ENCODE data around the gene CRYGA.

Gene CRYGA, protein sequence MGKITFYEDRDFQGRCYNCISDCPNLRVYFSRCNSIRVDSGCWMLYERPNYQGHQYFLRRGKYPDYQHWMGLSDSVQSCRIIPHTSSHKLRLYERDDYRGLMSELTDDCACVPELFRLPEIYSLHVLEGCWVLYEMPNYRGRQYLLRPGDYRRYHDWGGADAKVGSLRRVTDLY

GRCh38 chr2:208163489-208163888 lies at the start of gene CRYGA:
Gene CRYGA (minus strand): TSS chr2:208163589. CDS start chr2:208163556, 33 bp downstream.
- no peak for DNase-seq (ENCODE audit: low read depth)

DNA sequence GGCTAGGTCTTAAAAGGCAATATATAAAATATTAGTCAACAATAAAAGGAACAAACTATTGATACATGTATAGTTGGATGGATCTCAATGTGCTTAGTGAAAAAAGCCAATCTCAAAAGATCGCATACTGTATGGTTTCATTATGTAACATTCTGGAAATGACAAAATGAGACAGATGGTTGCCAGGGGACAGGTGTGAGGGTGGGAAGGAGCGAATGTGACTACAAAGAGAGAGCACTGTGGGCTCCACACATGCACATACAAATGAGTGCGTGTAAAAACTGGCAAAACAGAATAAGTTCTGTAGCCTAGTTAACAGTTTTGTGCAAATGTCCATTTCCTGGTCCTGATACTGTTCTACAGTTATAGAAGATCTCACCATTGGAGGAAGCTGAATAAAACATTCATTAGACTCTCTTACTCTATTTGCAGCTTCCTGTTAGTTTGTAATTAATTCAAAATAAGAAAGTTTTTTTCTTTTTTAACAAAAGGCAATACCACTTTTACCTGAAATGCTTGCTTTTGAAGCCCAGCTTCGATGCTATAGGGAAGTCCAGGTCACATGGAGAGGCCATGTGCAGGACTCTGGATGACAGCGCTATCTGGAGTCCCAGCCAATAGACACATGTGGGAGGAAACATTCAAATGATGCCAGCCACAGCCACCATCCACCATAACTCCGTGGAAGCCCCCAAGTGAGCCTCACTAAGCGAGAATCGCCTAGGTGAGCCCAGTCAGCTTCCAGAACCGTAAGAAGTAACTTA lies 47.5 kb upstream of the CRYGA start:
- no peak for DNase-seq (ENCODE audit: low read depth)

- no peak for DNase-seq (ENCODE audit: low read depth)
Measured at GRCh38 chr2:208208335-208209085, 45.1 kb upstream of the CRYGA start.

- DNase-seq (ENCODE audit: low read depth), result no peak
Measured at GRCh38 chr2:208207769-208208168, 44.4 kb upstream of the CRYGA start.

GRCh38 chr2:208204166-208204565 lies 40.8 kb upstream of the CRYGA start:
- DNase-seq (ENCODE audit: low read depth), result no peak

DNA sequence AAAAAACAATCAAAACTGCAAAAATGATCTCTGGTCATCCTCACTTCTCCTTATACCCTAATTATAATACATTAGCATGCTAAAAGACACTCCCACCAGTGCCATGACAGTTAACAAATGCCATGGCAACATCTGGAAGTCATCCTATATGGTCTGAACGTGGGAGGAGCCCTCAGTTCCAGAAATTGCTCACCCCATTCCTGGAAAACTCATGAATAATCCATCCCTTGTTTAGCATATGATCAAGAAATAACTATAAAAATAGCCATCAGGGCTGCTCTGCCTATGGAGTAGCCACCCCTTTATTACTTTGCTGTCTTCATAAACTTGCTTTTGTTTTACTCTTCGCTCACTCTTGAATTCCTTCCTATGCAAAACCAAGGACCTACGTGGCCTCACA lies 32.1 kb upstream of the CRYGA start:
- DNase-seq (ENCODE audit: low read depth), result no peak

DNA sequence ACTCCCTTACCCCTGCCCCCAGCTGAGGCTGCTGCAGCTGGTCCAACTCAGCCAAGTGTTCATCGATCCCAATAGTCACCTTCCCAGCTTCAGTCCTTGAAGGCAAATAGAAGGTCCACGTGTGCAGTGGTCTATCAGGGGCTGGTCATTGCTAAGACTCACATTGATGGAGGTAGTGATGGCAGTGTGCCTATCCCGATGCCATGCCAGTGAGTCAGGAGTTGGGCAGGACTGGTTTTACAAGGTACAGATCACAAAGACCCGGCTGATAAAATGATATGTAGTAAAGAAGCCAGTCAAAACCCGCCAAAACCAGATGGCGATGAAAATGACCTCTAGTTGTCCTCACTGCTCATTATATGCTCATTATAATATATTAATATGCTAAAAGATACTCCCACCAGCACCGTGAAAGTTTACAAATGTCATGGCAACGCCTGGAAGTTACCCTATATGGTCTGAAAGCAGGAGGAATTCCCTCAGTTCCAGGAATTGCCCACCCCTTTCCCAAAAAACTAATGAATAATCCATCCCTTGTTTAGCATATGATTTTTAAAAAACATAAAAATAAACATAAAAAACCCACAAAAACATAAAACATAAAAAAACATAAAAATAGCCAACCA lies 29.3 kb upstream of the CRYGA start:
- DNase-seq (ENCODE audit: low read depth), result no peak

- DNase-seq (ENCODE audit: low read depth), result no peak
Measured at GRCh38 chr2:208189810-208190503, 26.6 kb upstream of the CRYGA start, which contains the start of gene C2orf80. Gene C2orf80 (minus strand): TSS chr2:208190030. CDS start chr2:208186986, 3,044 bp downstream.

DNA sequence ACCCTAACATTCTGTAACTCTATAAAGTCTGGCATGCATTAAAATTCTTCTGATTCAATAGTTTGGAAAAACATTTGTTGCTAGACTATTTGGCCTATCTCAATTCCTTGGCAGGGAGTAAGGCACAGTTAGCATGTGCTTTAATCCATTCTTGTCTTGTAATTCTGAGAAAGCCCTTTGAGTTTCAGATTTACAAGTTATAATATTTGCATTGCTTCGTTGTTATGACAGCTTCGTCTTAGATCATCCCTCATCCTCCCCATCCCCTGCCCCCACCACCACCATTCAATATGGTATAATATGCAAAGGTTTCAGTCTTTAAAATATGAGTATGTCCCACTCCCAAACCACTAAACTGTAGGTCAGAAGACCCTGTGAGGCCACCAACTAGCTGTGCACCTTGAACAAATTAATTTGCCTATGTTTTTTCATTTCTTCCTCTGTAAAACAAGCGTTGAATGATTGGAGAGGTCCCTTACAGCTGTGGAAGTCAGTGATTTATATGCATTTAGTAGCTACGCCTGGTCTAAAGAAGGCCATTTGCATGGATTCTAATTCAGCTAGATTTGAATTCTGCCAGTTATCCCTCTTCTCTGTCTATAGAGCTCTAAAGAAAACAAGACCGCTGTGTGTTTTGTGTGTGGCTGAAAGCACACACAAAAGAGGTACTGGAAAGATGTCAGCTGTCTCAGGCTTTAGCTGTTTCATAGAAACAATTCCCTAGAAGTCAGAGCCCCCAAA lies 25.9 kb upstream of the CRYGA start:
- no peak for DNase-seq (ENCODE audit: low read depth)

DNA sequence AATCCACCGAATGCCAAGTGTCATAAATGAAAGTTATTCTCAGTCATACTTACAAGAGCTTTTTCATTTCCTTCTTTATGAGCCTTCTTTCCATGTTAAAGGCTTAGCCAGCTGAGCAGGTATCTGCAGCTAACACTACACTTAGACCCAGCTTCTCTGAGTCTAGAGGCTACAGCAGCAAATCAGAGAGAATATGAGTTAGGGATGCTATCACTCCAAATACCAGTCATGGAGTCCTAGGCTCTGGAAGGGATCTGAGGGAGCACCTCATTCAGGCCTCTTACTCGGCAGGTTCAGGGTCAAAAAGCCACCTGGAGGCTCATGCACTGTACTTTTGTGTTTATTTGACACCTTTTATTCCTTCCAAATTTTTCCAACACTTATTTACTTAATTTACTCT lies 23.5 kb upstream of the CRYGA start:
- no peak for DNase-seq (ENCODE audit: low read depth)

- DNase-seq (ENCODE audit: low read depth), result no peak
Measured at GRCh38 chr2:208186465-208186864, 23.1 kb upstream of the CRYGA start.

DNA sequence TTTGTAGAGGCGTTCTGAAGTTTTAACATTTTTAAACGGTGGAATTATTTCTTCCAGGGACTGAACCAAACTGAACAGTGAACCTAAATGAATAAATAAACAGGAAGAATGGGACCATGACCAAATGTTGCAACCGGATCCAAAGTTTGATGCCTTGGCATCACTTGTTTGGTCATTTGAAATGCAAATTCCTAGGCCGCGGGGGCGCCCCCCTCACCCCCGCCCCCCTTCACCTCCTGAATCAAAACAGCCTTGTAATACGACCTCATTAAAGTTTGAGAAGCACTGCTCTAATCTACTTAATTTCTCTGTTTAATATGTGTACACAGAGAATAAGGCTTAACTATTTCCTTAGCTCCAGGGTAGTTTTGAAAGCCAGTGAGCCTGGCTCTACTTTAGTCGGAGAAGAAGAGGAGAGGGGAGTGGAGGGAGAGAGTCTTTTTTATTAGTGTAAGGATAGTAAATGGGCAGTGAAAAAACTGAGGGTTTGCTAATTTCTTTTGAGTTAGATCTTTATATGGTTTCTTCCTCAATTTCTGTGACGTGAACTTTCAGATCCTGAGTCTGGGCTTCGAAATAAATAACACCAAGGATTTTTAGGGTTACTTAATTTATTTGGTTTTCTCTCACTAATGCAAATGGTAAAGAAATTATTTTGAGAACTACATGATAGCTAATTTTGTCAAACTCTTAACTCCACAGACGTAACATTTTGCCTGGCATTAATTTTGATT lies 20.8 kb upstream of the CRYGA start:
- no peak for DNase-seq (ENCODE audit: low read depth)

DNA sequence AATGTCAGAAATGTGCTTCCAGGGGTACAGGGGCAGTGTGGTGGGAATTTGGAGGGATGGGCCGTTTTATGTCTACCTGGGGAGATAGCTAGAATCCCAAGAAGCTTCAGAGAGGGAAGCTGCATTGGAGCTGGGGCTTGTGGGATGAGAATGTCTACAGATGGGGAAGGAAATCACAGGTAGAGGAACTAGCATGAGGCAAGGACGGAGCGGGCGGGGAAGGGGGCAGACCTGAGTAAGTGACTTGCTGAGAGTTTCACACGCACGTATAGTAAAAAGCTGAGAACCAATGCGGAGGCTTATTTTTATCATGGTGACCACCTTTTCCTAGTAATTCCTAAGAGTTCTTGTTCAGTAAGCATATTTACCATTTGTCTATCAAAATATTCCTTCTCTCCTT lies 20.1 kb upstream of the CRYGA start:
- DNase-seq (ENCODE audit: low read depth), result no peak

DNA sequence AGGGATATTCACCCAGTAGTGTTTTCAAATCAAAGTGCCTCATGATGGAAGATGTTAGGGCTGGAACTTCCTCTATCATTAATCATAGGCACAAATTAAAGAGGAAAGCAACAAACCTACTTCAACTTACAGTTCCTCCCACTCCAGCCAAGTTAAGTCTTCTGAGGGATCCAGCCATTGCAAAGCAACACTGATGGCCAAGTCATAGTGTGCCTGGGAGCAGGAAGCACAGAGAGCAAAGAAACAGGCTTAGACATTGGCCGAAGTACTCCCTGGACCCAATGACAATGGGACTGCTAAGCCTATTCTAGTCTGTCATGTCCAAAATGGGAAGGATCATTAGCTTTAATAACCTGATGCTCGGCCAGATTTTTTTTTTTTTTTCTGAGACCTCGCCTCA lies 19.4 kb upstream of the CRYGA start:
- DNase-seq (ENCODE audit: low read depth), result no peak

GRCh38 chr2:208179028-208179609 lies 15.7 kb upstream of the CRYGA start:
- no peak for DNase-seq (ENCODE audit: low read depth)

GRCh38 chr2:208175840-208176153 lies 12.4 kb upstream of the CRYGA start:
- no peak for DNase-seq (ENCODE audit: low read depth)

GRCh38 chr2:208175069-208175839 lies 11.9 kb upstream of the CRYGA start:
- DNase-seq (ENCODE audit: low read depth), result peak; percentile 15

DNA sequence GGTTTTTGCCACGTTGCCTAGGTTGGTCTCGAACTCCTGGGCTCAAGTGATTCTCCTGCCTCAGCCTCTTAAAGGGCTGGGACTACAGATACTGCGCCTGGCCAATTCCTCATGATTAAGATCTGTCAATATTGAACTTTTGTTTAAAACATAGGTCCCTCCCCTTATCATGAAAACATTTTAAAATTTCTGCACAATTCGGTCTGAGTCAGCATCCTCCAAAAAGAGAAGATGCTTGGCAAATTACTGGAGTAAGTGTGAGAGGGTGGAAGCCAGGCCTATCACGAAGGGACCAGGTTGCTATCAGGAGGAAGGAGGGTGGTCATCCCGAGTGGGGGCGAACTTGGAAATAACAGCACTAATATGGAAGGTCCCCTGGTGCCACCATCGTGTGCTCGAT lies 10.8 kb upstream of the CRYGA start:
- DNase-seq (ENCODE audit: low read depth), result no peak

DNA sequence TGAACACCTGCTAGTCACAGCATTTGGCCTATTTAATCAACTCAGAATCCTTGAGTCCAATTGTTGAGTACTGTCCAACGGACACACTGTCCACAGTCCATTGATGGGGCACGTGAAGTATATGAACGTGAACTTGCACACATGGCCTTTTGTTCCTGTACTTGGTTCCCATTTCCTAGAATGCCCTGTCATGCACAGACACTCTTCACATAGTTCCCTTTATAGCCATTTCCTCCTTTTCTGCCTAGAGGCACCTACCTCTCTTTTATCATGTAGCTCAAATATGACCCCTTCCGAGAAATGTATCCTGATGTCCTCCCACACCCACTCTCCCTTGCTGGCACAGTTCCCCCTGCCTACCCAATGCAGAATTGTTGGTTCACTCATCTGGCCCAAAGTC lies 8.7 kb upstream of the CRYGA start:
- no peak for DNase-seq (ENCODE audit: low read depth)
